ENCODE results near the gene ACSM4.

Gene ACSM4

DNA sequence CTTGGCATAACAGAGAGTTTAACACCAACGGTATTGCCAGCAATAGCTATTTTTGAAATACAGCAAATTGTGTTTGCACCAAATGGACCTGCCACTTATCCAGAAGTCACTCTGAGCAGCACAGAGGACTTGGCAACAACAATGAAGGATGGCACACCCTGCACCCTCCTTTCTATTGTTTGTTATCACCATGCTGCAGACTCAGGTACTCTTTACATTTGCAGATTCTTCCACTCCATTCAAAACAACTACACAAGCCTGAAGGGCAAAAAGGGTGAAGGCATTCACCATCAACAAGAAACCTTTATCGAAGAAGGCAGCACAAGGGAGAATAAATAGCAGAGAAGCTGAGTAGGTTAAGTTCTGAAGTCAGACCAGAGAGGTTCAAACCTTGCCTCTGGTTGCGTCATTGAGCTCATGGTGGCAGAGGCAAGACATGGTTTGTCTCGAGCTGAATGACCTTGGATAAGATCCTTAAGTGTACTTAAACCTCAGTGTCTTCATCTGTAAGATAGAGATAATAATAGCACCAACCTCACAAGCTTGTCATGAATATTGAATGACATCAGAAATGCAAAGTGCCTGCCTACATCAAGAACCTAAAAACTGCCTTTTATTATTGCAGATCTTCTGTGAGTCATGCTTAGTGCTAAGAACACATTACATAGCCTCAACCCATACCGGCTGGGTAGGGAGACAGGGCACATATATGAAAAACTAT is 1.4 kb upstream of the ACSM4 start:
- TF ChIP-seq CTCF (IDR thresholded peaks at IDR 0.05; ENCODE audit: insufficient read depth, low read length, poor library complexity, severe bottlenecking) (no peak), EZH2phosphoT487 (conservative IDR thresholded peaks at IDR 0.05; ENCODE audit: low read length) (no peak)
- H2AFZ ChIP-seq (ENCODE audit: low read depth, low read length, severe bottlenecking) = no peak overlapping the region
- H3K27me3 ChIP-seq (ENCODE audit: low read length) = 0 out of 2 replicates have a peak, but pooled peaks cover under 1% of the 10 kb centered on the region
- no peak overlapping the region for H3K4me2 ChIP-seq (ENCODE audit: low read depth, low read length, poor library complexity, severe bottlenecking)
- H4K20me1 ChIP-seq (ENCODE audit: low read depth, low read length) = no peaks in the 10 kb centered on the region
- H3K9me2 ChIP-seq (replicated peaks; ENCODE audit: insufficient read depth, low read length) = no peaks in the 10 kb centered on the region
- H3K79me2 ChIP-seq (ENCODE audit: insufficient read depth, low read length) = no peaks in the 10 kb centered on the region
- H3F3A ChIP-seq (ENCODE audit: insufficient read depth) = no peaks in the 10 kb centered on the region
- no peak overlapping the region for H3K4me3 ChIP-seq (ENCODE audit: insufficient read depth, low read length, poor library complexity, severe bottlenecking)
- no peak overlapping the region for H3K9ac ChIP-seq (ENCODE audit: low read length)
- no peaks in the 10 kb centered on the region for H3K9me3 ChIP-seq (ENCODE audit: insufficient read depth, low read length)
- no peak overlapping the region for H3K27ac ChIP-seq (ENCODE audit: low read depth, low read length)
- H3K36me3 ChIP-seq (ENCODE audit: low read length) = no peaks in the 10 kb centered on the region

DNA sequence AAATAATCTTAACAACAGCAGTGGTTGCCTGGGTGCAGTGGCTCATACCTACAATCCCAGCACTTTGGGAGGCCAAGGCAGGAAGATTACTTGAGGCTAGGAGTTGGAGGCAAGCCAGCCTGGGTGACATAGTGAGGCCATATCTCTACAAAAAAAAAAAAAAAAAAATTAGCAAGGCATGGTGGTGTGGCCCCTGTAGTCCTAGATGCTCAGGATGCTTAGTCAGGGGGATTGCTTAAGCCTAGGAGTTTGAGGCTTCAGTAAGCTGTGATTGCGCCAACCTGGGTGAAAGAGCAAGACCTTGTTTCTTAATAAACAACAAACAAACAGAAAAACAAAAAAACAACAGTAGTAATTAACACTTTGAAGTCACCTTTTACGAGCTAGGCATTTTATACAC is 642 bp upstream of the ACSM4 start:
- no peaks in the 10 kb centered on the region for H3F3A ChIP-seq (ENCODE audit: insufficient read depth)
- no peaks in the 10 kb centered on the region for H3K79me2 ChIP-seq (ENCODE audit: insufficient read depth, low read length)
- no peak overlapping the region for H3K27ac ChIP-seq (ENCODE audit: low read depth, low read length)
- H3K4me3 ChIP-seq (ENCODE audit: insufficient read depth, low read length, poor library complexity, severe bottlenecking) = no peak overlapping the region
- no peak overlapping the region for H2AFZ ChIP-seq (ENCODE audit: low read depth, low read length, severe bottlenecking)
- H3K9ac ChIP-seq (ENCODE audit: low read length) = no peak overlapping the region
- H3K36me3 ChIP-seq (ENCODE audit: low read length) = no peaks in the 10 kb centered on the region
- H3K4me2 ChIP-seq (ENCODE audit: low read depth, low read length, poor library complexity, severe bottlenecking) = no peak overlapping the region
- TF ChIP-seq EZH2phosphoT487 (conservative IDR thresholded peaks at IDR 0.05; ENCODE audit: low read length) (no peak), CTCF (IDR thresholded peaks at IDR 0.05; ENCODE audit: insufficient read depth, low read length, poor library complexity, severe bottlenecking) (no peak)
- no peaks in the 10 kb centered on the region for H3K9me2 ChIP-seq (replicated peaks; ENCODE audit: insufficient read depth, low read length)
- H4K20me1 ChIP-seq (ENCODE audit: low read depth, low read length) = no peaks in the 10 kb centered on the region
- H3K27me3 ChIP-seq (ENCODE audit: low read length) = 0 out of 2 replicates have a peak, but pooled peaks cover 3% of the 10 kb centered on the region
- H3K9me3 ChIP-seq (ENCODE audit: insufficient read depth, low read length) = no peaks in the 10 kb centered on the region

DNA sequence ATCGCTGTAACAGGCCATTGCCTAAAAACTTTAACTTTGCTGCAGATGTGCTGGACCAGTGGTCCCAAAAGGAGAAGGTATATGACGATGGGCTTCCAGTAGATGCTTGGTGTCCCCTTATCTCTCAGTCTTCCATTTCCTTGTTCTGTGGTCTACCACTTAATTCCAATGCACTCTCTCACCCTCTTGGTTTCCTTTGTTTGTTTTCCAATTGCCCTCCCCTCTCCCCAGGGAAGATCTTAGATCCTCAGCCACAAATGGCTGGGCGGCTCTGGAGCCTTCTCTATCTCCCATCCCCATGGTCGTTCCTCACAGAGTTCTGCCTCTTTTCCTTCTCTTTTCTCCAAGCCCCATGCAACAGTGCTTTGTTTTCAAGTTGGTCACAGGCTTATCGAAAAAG is 584 bp downstream of the ACSM4 start:
- Histone ChIP-seq H4K20me1 (ENCODE audit: low read depth, low read length) (no peaks in the 10 kb centered on the region), H3K4me2 (ENCODE audit: low read depth, low read length, poor library complexity, severe bottlenecking) (no peak overlapping the region), H3K36me3 (ENCODE audit: low read length) (no peaks in the 10 kb centered on the region), H3K9me2 (replicated peaks; ENCODE audit: insufficient read depth, low read length) (no peaks in the 10 kb centered on the region), H3K4me3 (ENCODE audit: insufficient read depth, low read length, poor library complexity, severe bottlenecking) (no peak overlapping the region), H3K9me3 (ENCODE audit: insufficient read depth, low read length) (no peaks in the 10 kb centered on the region), H3K27ac (ENCODE audit: low read depth, low read length) (no peak overlapping the region), H2AFZ (ENCODE audit: low read depth, low read length, severe bottlenecking) (no peak overlapping the region), H3K79me2 (ENCODE audit: insufficient read depth, low read length) (no peaks in the 10 kb centered on the region), H3F3A (ENCODE audit: insufficient read depth) (no peaks in the 10 kb centered on the region), H3K27me3 (ENCODE audit: low read length) (0 out of 2 replicates have a peak, but pooled peaks cover 3% of the 10 kb centered on the region), H3K9ac (ENCODE audit: low read length) (no peak overlapping the region)
- no peak for TF ChIP-seq CTCF (IDR thresholded peaks at IDR 0.05; ENCODE audit: insufficient read depth, low read length, poor library complexity, severe bottlenecking)
- no peak for TF ChIP-seq EZH2phosphoT487 (conservative IDR thresholded peaks at IDR 0.05; ENCODE audit: low read length)

All from SU-DHL-6 (cell line).